Neural cell (in vitro differentiated cells): ENCODE data around the gene OR2B6. TPM values are rescaled to one million over a fixed set of nuclear protein-coding genes. Genes with fewer than 3 reads are reported as not detected.
"Not testable (repeated sequence)": the region's sequence is repeated elsewhere in the genome, so short reads cannot be mapped to it uniquely, and the experiment has no call there.

Source experiments
- H2AFZ ChIP-seq: fragments of 200-600, 300-800 bp; sonication (generic), shearing (Covaris generic); 2 replicates; pipeline ENCODE4 v1.6.0; 2014; ENCODE audit warnings: low read depth, mild to moderate bottlenecking, antibody characterized with exemption, low read length, moderate library complexity
- H3F3A ChIP-seq: fragments of 200-600 bp; shearing (Covaris generic); 2 replicates; pipeline ENCODE4 v1.6.1; 2016; ENCODE audit warnings: mild to moderate bottlenecking, moderate library complexity, mixed read lengths, antibody characterized with exemption, low read length; ENCODE audit not compliant: insufficient read depth, poor library complexity, severe bottlenecking
- H3K27ac ChIP-seq: fragments of 200-600, 300-800 bp; sonication (generic), shearing (Covaris generic); 2 replicates; pipeline ENCODE4 v1.5.1; 2014; ENCODE audit warnings: mild to moderate bottlenecking, low read length, moderate library complexity
- H3K27me3 ChIP-seq: fragments of 300-800, 200-600 bp; sonication (generic), shearing (Covaris generic); 2 replicates; pipeline ENCODE4 v1.6.0; 2014; ENCODE audit warnings: mild to moderate bottlenecking, low read depth, low read length, moderate library complexity; ENCODE audit not compliant: insufficient read depth
- H3K36me3 ChIP-seq: fragments of 300-800, 200-600 bp; sonication (generic), shearing (Covaris generic); 2 replicates; pipeline ENCODE4 v1.5.1; 2014; ENCODE audit warnings: mild to moderate bottlenecking, antibody characterized with exemption, low read length, moderate library complexity; ENCODE audit not compliant: insufficient read depth
- H3K4me2 ChIP-seq: fragments of 300-800, 200-600 bp; sonication (generic), shearing (Covaris generic); 2 replicates; pipeline ENCODE4 v1.6.0; 2014; ENCODE audit warnings: mild to moderate bottlenecking, low read length
- H3K4me3 ChIP-seq: fragments of 300-800, 200-600 bp; sonication (generic), shearing (Covaris generic); 2 replicates; pipeline ENCODE4 v1.5.1; 2014; ENCODE audit warnings: mild to moderate bottlenecking, low read length, moderate library complexity
- H3K79me2 ChIP-seq: fragments of 200-600 bp; shearing (Covaris generic); replicated peaks from 2 replicates; pipeline ENCODE4 v1.6.0; 2014; ENCODE audit warnings: mild to moderate bottlenecking, low read length, moderate library complexity; ENCODE audit not compliant: insufficient read depth
- H3K9ac ChIP-seq: fragments of 300-800, 200-600 bp; sonication (generic), shearing (Covaris generic); 2 replicates; pipeline ENCODE4 v1.6.1; 2016; ENCODE audit warnings: mild to moderate bottlenecking, low read length, mixed read lengths
- H3K9me2 ChIP-seq: fragments of 200-600 bp; shearing (Covaris generic); 2 replicates; pipeline ENCODE4 v1.6.1; 2016; ENCODE audit warnings: mild to moderate bottlenecking, low read length, mixed read lengths; ENCODE audit not compliant: insufficient read depth
- H3K9me3 ChIP-seq: fragments of 200-600, 300-800 bp; sonication (generic), shearing (Covaris generic); 2 replicates; pipeline ENCODE4 v1.6.1; 2016; ENCODE audit warnings: mild to moderate bottlenecking, mixed run types, low read length, moderate library complexity, mixed read lengths
- H4K20me1 ChIP-seq: fragments of 200-600 bp; shearing (Covaris generic); 2 replicates; pipeline ENCODE4 v1.6.1; 2016; ENCODE audit warnings: mild to moderate bottlenecking, mixed run types; ENCODE audit not compliant: insufficient read depth
- EP300 ChIP-seq: fragments of 450-650 bp; conservative IDR thresholded peaks from 2 replicates; pipeline ENCODE4 v1.6.1; 2014; ENCODE audit warnings: antibody characterized with exemption, mild to moderate bottlenecking, moderate library complexity; ENCODE audit not compliant: poor library complexity, severe bottlenecking
- EZH2 ChIP-seq: fragments of 200-600, 300-800 bp; shearing (Covaris generic), sonication (generic); IDR thresholded peaks from 2 replicates; pipeline ENCODE4 v1.6.1; 2014; ENCODE audit warnings: antibody characterized with exemption, low read length, borderline replicate concordance, mild to moderate bottlenecking; ENCODE audit not compliant: insufficient read depth, poor library complexity, severe bottlenecking
- MXI1 ChIP-seq: fragments of 450-650 bp; conservative IDR thresholded peaks from 2 replicates; pipeline ENCODE4 v1.6.1; 2014; ENCODE audit warnings: antibody characterized with exemption, mild to moderate bottlenecking; ENCODE audit not compliant: poor library complexity, severe bottlenecking
- POLR2AphosphoS5 ChIP-seq: IDR thresholded peaks from 2 replicates; pipeline ENCODE4 v1.6.1; 2012
- RAD21 ChIP-seq: fragments of 450-650 bp; conservative IDR thresholded peaks from 2 replicates; pipeline ENCODE4 v1.6.1; 2014; ENCODE audit warnings: antibody characterized with exemption, mild to moderate bottlenecking, moderate library complexity
- SMC3 ChIP-seq: fragments of 450-650 bp; conservative IDR thresholded peaks from 2 replicates; pipeline ENCODE4 v1.6.1; 2014; ENCODE audit warnings: antibody characterized with exemption, mild to moderate bottlenecking, moderate library complexity; ENCODE audit not compliant: poor library complexity
- TAF1 ChIP-seq: IDR thresholded peaks from 2 replicates; pipeline ENCODE4 v1.6.1; 2012; ENCODE audit warnings: low read depth
- polyA plus RNA-seq: library from polyadenylated mRNA; depleted of rRNA; stranded (reverse); fragments of >200 nt; gene quantifications from 2 replicates; pipeline ENCODE4 v1.2.3, GENCODE V29; 2014
- TF ChIP-seq, protein P1 (sequence below): IDR thresholded peaks from 2 replicates; pipeline ENCODE4 v1.6.1; 2012; ENCODE audit warnings: borderline replicate concordance
- TF ChIP-seq, protein P2 (sequence below): fragments of 450-650 bp; IDR thresholded peaks from 2 replicates; pipeline ENCODE4 v1.5.1; 2014; ENCODE audit warnings: antibody characterized with exemption, mild to moderate bottlenecking, moderate library complexity; ENCODE audit not compliant: poor library complexity, severe bottlenecking

Gene OR2B6
- polyA plus RNA-seq, 1 donor from 2014 or later = not detected

DNA sequence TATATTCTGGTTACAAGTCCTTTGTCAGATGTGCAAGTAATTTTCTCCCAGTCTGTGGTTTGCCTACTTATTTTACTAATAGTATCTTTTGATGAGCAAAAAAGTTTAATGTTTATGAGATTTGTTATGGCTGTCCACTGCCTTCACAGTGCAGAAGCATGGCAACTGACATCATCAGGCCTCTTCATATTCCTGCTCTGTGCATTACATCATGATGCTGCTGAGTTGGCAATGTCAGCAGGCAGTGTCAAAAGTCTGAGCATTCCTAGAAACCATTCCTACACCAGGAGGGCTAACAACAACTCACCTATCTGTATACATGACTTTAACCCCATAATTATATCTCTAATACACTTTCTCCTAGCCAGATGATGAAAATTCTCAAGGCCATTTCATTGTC lies 34.1 kb upstream of the OR2B6 start:
- no peak overlapping the region for H2AFZ ChIP-seq
- no peaks in the 10 kb centered on the region for H3K27me3 ChIP-seq
- H3K9ac ChIP-seq = no peak overlapping the region
- no peak for TF ChIP-seq SMC3
- no peak for TF ChIP-seq TAF1
- no peak for TF ChIP-seq EP300
- TF ChIP-seq, protein P1, sequence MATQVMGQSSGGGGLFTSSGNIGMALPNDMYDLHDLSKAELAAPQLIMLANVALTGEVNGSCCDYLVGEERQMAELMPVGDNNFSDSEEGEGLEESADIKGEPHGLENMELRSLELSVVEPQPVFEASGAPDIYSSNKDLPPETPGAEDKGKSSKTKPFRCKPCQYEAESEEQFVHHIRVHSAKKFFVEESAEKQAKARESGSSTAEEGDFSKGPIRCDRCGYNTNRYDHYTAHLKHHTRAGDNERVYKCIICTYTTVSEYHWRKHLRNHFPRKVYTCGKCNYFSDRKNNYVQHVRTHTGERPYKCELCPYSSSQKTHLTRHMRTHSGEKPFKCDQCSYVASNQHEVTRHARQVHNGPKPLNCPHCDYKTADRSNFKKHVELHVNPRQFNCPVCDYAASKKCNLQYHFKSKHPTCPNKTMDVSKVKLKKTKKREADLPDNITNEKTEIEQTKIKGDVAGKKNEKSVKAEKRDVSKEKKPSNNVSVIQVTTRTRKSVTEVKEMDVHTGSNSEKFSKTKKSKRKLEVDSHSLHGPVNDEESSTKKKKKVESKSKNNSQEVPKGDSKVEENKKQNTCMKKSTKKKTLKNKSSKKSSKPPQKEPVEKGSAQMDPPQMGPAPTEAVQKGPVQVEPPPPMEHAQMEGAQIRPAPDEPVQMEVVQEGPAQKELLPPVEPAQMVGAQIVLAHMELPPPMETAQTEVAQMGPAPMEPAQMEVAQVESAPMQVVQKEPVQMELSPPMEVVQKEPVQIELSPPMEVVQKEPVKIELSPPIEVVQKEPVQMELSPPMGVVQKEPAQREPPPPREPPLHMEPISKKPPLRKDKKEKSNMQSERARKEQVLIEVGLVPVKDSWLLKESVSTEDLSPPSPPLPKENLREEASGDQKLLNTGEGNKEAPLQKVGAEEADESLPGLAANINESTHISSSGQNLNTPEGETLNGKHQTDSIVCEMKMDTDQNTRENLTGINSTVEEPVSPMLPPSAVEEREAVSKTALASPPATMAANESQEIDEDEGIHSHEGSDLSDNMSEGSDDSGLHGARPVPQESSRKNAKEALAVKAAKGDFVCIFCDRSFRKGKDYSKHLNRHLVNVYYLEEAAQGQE = no peak
- no peak for TF ChIP-seq EZH2
- TF ChIP-seq, protein P2, sequence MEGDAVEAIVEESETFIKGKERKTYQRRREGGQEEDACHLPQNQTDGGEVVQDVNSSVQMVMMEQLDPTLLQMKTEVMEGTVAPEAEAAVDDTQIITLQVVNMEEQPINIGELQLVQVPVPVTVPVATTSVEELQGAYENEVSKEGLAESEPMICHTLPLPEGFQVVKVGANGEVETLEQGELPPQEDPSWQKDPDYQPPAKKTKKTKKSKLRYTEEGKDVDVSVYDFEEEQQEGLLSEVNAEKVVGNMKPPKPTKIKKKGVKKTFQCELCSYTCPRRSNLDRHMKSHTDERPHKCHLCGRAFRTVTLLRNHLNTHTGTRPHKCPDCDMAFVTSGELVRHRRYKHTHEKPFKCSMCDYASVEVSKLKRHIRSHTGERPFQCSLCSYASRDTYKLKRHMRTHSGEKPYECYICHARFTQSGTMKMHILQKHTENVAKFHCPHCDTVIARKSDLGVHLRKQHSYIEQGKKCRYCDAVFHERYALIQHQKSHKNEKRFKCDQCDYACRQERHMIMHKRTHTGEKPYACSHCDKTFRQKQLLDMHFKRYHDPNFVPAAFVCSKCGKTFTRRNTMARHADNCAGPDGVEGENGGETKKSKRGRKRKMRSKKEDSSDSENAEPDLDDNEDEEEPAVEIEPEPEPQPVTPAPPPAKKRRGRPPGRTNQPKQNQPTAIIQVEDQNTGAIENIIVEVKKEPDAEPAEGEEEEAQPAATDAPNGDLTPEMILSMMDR = no peak
- no peak for TF ChIP-seq MXI1
- H4K20me1 ChIP-seq = no peaks in the 10 kb centered on the region
- no peak overlapping the region for H3K4me2 ChIP-seq
- H3K27ac ChIP-seq = no peak overlapping the region
- no peaks in the 10 kb centered on the region for H3K9me2 ChIP-seq
- no peaks in the 10 kb centered on the region for H3K9me3 ChIP-seq
- H3K4me3 ChIP-seq = no peak overlapping the region
- H3K36me3 ChIP-seq = no peaks in the 10 kb centered on the region
- no peaks in the 10 kb centered on the region for H3F3A ChIP-seq
- H3K79me2 ChIP-seq = no peaks in the 10 kb centered on the region

- no peak overlapping the region for H3K4me2 ChIP-seq
- no peaks in the 10 kb centered on the region for H3F3A ChIP-seq
- no peak overlapping the region for H2AFZ ChIP-seq
- H4K20me1 ChIP-seq = no peaks in the 10 kb centered on the region
- H3K4me3 ChIP-seq = no peak overlapping the region
- H3K27me3 ChIP-seq = no peaks in the 10 kb centered on the region
- no peak overlapping the region for H3K9ac ChIP-seq
- no peak overlapping the region for H3K27ac ChIP-seq
- no peaks in the 10 kb centered on the region for H3K9me2 ChIP-seq
- H3K79me2 ChIP-seq = no peaks in the 10 kb centered on the region
- H3K36me3 ChIP-seq = no peaks in the 10 kb centered on the region
- TF ChIP-seq, protein P1 = no peak
- TF ChIP-seq, protein P2 = no peak
- TF ChIP-seq TAF1 (no peak), RAD21 (no peak), EP300 (no peak), POLR2AphosphoS5 (no peak)
- H3K9me3 ChIP-seq = no peaks in the 10 kb centered on the region
Observed at GRCh38 chr6:27924179-27924578, 32.9 kb upstream of the OR2B6 start.

DNA sequence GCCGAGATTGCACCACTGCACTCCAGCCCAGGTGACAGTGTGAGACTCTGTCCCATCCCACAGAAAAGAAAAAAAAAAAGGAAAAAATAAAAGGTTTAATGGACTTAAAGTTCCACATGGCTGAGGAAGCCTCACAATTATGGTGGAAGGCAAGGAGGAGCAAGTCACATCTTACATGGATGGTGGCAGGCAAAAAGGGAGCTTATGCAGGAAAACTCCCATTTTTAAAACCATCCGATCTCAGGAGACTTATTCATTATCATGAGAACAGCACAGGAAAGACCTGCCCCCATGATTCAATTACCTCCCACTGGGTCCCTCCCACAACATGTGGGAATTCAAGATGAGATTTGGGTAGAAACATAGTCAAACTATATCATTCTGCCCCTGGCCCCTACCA lies 29.0 kb upstream of the OR2B6 start:
- not testable (repeated sequence) for H3F3A ChIP-seq, H3K79me2 ChIP-seq, H3K9me3 ChIP-seq, H3K9ac ChIP-seq, H3K4me2 ChIP-seq, H3K9me2 ChIP-seq, H4K20me1 ChIP-seq, H3K4me3 ChIP-seq, H3K27me3 ChIP-seq, H2AFZ ChIP-seq, H3K36me3 ChIP-seq, H3K27ac ChIP-seq
